ENCODE results near the gene KRT25.

The KRT25 gene

DNA sequence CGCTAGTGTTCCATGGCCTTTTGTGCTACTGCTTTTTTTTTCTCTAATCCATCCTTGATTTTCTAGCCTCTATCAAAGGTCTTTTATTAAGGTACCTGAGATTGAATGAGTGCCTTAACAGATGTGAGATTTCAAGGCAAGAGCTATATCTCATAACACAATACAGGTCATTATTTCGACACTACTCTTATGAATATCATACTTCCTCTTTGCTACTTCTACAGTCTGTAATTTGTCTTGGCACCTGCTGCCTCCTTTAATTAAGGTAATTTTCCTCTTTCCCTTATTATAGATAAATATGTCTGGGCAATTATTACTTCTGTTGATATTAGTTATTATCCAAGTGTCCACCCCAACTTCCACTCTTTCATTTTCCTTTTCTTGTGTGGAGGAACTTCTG lies 39.3 kb upstream of the KRT25 start:
- DNase-seq (ENCODE audit: low spot score), result no peak
- TF ChIP-seq, protein P1, sequence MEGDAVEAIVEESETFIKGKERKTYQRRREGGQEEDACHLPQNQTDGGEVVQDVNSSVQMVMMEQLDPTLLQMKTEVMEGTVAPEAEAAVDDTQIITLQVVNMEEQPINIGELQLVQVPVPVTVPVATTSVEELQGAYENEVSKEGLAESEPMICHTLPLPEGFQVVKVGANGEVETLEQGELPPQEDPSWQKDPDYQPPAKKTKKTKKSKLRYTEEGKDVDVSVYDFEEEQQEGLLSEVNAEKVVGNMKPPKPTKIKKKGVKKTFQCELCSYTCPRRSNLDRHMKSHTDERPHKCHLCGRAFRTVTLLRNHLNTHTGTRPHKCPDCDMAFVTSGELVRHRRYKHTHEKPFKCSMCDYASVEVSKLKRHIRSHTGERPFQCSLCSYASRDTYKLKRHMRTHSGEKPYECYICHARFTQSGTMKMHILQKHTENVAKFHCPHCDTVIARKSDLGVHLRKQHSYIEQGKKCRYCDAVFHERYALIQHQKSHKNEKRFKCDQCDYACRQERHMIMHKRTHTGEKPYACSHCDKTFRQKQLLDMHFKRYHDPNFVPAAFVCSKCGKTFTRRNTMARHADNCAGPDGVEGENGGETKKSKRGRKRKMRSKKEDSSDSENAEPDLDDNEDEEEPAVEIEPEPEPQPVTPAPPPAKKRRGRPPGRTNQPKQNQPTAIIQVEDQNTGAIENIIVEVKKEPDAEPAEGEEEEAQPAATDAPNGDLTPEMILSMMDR (IDR thresholded peaks at IDR 0.05; ENCODE audit: extremely low read depth, missing control alignments), result no peak

DNA sequence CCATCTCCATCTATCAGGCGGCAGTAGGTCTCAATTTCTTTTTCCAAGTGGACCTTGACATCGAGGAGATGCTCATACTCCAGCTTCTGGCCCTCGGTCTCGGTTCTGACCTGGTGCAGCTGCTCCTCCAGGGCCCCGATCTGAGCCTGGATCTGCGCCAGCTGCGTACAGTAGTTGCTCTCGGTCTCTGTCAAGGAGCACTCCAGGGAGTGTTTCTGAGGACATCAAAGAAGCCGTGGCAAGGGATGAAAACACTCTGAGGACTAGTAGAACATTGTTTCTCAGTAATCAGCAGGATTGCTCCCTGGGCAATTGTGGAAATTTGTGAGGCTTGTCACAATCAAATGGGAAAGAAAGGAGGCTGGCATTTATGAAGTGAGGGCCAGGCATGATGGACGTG lies 38.7 kb upstream of the KRT25 start:
- TF ChIP-seq, protein P1 (IDR thresholded peaks at IDR 0.05; ENCODE audit: extremely low read depth, missing control alignments), result no peak
- DNase-seq (ENCODE audit: low spot score), result no peak

DNA sequence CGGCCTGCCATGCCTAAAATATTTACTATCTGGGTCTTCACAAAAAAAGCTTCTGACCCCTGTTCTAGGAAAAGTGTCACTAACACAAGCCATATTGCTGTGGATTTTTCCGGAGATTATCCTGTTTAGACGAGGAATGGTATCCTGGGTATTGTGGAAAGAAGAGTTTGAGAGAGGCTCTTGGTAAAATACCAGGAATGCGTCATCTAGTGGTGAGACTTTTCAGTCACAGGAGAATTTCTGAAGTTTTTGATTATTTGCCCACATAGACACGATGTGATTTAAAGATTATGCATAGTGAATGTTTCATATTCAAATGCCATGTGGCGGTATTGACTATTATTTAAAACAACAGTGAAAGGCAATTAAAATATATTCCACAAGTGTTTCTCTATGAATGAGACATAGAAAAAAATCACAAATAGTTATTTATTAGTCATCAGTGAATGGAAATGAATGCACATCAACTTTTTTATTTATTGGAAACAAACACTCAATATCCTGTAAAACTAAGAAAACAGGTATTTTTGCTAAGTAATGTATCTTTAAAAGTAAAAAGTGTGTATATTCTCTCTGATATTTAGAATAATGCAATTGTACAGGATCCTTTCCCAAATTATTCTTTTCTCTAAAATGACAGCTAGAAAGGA lies 36.8 kb upstream of the KRT25 start:
- TF ChIP-seq, protein P1 (IDR thresholded peaks at IDR 0.05; ENCODE audit: extremely low read depth, missing control alignments), result no peak
- DNase-seq (ENCODE audit: low spot score), result no peak

DNA sequence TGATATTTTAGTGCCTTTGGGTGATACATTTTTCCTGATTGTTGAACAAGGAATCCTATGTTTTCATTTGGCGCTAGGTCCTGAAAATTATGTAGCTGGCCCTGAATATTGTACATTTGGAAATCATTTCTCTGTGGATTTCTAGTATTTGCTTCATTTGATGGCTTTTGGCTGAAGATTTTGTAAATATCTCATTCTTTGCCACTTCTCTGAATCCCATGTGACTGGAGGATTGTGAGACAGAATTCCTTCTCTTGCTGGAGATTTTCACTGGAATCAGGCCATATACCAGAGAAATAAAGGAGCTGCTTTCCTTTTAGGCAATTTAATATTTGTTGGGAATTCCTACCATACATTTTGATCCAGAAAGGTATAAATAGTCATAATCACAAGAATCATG lies 36.0 kb upstream of the KRT25 start:
- DNase-seq (ENCODE audit: low spot score), result no peak
- TF ChIP-seq, protein P1 (IDR thresholded peaks at IDR 0.05; ENCODE audit: extremely low read depth, missing control alignments), result no peak

DNA sequence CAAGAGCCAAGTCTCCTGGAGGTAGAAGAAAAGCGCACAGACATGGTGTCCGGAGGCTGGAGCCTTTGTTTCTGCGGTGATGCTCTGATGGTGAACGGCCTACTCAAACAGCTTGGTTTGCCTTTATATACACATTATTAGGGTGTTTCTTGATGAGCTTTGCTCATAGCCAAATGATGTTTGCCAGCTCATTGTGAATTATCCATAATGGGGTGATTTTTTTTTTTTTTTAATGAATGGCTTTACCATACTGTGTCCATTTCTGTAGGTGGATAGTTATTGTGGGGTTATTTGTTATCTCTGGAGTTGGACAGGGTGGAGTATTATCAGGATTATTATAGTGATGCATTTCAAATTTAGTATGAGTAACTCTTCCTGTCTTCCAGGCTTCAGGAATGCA lies 27.3 kb upstream of the KRT25 start, which contains the start of gene KRT27:
Gene KRT27, minus strand, starts transcription at position 101 of the 400 bp plus-strand sequence. Its CDS starts 57 bp downstream, at position 44.
- no peak for DNase-seq (ENCODE audit: low spot score)
- TF ChIP-seq, protein P1 (IDR thresholded peaks at IDR 0.05; ENCODE audit: extremely low read depth, missing control alignments), result no peak

DNA sequence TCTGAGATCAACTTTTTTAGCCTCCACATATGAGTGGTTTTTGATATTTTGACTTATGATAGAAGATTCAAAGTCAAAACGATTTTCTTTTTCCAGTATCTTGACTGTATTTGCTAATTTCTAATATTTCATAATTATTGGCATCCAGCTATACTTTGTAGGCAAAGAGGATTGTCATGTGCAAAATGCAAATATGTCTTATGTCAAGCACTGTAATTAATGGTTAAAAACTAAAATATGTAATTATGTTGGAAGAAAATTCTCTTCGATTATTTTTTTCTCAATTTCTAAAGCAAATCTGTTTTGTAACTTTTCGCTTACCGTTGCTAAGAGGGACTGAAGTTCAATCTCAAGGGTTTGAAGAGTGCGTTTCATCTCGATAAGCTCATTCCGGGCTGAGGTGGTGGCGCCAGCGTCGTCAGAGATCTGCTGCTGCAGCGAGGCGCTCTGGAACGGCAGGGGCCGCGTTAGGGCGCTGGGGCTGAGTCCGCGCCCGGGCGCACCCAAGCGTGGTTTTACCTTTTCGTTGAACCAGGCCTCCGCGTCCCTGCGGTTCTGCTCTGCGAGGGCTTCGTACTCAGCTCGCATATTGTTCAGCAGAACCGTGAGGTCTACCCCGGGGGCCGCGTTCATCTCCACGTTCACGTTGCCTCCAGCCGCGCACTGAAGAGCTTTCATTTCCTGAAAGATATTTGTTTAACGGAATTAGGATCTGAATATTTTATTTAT lies 24.2 kb upstream of the KRT25 start:
- DNase-seq (ENCODE audit: low spot score), result no peak
- TF ChIP-seq, protein P1 (IDR thresholded peaks at IDR 0.05; ENCODE audit: extremely low read depth, missing control alignments), result no peak

DNA sequence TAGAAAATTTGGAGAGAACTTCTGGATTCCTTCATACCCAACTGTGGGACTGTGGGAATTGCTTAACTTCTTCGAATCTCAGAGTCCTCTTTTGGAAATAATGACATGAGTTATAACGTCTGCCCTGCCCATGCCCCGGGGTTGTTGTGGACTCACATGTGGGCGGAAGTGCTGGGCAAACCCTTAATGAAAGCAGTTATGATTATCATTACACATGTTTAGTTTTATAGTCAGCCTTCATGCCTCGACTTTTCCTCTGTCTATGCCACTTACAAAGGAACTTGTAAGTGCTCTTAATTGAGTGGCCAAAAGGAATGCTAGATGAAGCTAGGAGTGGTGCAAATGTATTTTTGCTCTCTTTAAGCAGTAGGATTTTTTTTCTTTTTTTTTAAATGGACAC lies 23.3 kb upstream of the KRT25 start:
- DNase-seq (ENCODE audit: low spot score), result no peak
- TF ChIP-seq, protein P1 (IDR thresholded peaks at IDR 0.05; ENCODE audit: extremely low read depth, missing control alignments), result no peak
